Activated CD8-positive, alpha-beta memory T cell treated with anti-CD3 and anti-CD28 coated beads, Interleukin-2, amount 50 U/mL, for 1 hour (primary cell): ENCODE data around the gene ZCWPW1.
"Not testable (repeated sequence)": the region's sequence is repeated elsewhere in the genome, so short reads cannot be mapped to it uniquely, and the experiment has no call there.

Experiments used
- DNase-seq: peaks from one replicate; pipeline ENCODE4 v3.0.0-alpha.2; 2020; ENCODE audit errors: extremely low read depth

The ZCWPW1 gene

DNA sequence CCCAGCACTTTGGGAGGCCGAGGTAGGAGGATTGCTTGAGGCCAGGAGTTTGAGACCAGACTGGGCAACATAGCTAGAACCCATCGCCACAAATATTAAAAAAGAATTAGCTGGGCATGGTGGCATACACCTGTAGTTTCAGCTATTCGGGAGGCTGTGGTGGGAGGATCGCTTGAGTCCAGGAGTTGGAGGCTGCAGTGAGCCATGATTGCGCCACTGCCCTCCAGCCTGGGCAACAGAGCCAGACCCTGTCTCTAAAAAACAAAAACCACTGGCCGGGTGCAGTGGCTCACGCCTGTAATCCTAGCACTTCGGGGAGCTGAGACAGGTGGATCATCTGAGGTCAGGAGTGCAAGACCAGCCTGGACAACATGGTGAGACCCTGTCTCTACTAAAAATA, 25.4 kb upstream of the ZCWPW1 start:
- DNase-seq = not testable (repeated sequence)

DNA sequence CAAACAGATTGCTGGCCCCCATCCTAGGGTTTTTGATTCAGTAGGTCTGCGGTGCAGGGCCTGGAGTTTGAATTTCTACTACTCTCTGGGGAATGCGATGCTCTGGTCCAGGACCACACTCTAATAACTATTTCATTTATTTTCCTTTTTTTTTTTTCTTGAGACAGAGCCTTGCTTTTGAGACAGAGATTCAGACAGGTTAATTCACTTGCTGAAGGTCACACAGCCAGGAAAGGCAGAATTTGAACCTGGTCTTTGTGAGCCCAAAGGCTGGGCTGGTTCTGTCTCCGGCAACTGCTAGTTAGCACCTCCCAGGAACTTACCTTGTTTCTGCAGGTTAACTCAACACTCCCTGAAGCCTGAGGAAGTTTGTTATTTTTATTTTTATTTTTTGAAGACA, 24.0 kb upstream of the ZCWPW1 start:
- no peak for DNase-seq

DNA sequence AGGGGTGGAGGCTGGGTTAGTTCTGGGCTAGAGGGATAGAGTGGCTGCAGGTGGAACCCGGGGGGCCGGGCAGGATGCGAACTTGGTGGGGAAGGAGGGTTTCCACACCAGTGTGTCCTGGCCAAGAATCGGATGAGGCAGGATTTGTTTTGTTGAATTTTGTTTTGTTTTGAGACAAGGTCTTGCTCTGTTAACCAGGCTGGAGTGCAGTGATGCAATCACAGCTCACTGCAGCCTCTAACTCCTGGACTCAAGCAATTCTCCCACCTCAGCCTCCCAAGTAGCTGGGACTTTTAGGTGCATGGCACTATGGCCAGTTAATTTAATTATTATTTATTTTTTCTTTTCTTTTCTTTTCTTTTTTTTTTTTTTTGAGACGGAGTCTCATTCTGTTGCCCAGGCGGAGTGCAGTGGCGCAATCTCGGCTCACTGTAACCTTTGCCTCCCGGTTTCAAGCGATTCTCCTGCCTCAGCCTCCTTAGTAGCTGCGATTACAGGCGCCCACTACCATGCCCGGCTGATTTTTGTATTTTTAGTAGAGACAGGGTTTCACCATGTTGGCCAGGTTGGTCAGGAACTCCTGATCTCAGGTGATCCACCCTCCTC, 20.8 kb upstream of the ZCWPW1 start:
- no peak for DNase-seq

DNA sequence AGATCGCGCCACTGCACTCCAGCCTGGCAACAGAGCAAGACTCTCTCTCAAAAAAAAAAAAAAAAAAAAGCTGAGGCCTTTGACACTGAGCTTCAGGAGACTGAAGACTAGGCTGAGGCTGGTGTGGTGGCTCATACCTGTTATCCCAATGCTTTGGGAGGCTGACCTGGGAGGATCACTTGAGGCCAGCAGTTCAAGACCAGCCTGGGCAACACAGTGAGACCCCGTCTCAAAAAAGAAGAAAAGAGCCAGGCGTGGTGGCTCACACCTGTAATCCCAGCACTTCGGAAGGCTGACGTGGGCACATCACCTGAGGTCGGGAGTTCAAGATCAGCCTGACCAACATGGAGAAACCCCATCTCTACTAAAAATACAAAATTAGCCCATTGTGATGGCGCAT, 18.9 kb upstream of the ZCWPW1 start:
- DNase-seq = not testable (repeated sequence)

DNA sequence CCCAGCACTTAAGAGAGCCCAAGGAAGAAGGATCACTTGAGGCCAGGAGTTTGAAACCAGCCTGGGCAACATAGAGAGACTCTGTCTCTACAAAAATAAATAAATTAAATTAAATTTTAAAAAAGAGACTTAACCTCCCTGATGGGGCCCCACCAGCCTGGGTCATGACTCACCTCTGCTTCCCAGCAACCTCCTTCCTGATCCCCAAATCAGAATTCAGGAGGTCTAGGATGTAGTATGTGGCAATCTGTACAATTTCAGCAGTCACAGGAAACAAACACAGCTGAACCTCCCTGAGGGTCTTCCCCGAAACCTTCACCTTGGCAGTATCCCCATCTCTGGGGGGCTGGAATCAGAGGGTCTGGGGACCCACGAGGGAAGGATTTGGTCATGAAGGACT, 17.5 kb upstream of the ZCWPW1 start:
- DNase-seq = no peak

DNA sequence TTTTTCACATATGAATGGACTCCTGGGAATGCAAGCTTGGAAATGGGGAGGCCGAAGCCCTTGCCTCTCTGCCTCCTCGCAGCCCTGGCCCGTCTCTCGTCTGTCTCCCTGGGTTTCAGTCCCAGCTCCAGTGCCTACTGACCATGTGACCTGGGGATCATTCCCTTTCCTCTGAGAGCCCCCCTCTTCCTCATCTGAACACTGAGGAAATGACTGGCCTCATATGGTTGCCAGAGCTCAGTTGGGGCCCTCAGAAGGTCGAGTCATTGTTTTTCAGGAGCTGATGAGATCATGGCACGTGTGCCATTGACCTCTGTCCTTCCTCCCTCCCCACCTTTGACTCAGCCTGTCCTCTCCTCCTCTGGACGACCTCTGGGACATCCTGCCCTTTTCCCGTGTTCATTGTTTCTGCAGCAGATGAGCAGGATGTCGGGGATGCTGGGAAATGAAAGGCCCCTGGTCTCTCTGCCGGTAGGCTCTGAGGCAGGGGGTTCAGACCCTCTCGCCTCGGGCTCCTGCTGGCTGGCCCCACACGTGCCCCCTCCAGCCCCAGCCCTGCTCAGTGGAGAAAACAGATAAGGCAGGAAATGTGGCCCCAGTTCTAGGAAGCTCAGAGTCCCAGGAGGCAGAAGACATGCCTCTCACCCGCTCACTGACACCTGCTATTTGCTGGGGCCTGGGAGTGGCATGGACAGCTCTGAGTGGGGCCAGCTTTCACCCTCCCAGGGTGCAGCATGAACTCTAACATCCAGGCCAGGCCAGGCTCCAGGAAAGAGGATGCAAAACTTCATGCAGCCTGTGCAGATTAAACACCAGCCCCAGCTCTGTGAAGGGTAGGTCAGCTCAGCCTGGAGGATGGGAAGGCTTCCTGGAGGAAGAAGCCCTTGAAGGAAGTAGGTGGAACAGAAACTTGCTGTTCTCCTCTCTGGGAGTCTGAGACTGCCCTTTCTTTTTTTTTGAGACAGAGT, 16.1 kb upstream of the ZCWPW1 start:
- DNase-seq = no peak

DNA sequence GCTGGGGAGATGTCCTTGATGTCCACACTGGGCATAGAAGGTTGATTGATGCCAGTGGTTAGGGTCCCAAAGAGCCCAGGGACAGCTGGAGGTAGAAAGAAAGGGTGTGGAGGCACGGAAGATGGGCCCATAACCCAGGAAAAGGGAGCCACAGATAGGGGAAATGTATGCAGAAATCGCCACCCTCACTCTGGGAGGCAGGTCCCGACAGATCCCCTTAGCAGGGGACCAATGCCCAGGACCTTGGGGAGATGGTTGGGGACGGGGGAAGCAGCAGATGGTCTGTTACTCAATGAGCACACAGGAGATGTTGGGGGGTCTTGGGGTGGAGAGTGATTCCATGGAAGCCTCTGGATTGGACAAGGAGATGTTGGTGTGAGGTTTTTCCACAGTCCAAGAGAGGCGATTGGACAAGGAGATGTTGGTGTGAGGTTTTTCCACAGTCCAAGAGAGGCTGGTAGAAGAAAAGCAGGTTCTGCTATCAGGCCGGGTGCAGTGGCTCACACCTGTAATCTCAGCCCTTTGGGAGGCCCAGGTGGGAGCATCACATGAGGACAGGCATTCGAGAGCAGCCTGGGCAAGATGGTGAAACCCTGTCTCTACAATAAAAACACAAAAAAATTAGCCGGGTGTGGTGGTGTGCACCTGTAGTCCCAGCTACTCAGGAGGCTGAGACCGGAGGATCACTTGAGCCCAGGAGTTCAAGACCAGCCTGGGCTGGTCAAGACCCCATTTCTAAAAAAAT, 14.8 kb upstream of the ZCWPW1 start:
- no peak for DNase-seq

DNA sequence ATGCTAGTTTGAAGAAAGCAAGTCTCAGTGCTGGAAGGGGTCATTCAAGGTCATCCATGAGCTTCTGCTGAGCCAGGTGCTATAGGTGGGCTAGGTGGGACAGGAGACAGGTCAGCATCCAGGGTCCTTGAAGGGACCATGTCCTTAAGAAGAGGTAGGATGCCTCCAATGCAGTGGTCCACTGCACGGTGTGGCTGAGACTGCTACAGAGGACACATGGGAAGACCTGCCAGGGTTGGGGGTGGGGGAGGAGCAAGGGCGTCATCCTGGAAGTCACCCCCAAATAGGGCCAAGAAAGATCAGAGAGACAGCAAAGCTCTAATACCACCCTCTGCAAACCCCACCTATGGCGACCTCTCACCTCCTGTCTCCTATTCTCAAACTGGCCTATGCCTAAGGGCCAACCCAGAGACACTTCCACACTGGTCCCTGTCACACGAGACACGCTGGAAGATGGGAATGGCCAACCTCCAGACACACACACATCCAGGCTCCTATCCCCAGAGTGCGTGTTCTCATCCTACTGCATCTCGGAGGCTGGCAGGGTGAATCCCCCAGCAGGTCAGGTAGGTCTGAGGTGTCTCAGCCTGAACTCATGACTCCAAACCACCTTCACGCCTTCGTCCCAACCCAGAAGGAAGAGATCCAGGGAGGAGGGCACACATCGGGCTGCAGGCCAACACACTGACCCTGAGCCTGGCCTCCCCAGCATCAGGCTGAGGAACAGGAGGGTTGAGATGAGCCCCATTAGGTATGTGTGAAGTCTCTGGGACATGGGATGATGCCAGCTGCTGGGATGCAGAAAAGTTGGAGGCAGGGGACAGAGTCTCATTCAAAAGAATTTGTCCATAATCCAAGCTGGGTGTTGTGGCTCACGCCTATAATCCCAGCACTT, 13.4 kb upstream of the ZCWPW1 start:
- DNase-seq = no peak

DNA sequence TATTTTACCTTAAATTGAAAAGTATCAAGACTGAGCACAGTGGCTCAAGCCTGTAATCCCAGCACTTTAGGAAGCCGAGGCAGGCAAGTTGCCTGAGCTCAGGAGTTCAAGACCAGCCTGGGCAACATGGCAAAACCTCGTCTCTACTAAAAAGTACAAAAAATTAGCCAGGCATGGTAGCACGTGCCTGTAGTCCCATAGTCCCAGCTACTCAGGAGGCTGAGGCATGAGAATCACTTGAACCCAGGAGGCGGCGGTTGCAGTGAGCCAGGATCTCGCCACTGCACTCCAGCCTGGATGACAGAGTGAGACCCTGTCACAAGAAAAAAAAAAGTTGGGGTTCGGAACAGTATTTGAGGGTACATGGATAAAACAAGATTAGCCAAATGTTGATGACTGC, 10.7 kb upstream of the ZCWPW1 start:
- DNase-seq = not testable (repeated sequence)

DNA sequence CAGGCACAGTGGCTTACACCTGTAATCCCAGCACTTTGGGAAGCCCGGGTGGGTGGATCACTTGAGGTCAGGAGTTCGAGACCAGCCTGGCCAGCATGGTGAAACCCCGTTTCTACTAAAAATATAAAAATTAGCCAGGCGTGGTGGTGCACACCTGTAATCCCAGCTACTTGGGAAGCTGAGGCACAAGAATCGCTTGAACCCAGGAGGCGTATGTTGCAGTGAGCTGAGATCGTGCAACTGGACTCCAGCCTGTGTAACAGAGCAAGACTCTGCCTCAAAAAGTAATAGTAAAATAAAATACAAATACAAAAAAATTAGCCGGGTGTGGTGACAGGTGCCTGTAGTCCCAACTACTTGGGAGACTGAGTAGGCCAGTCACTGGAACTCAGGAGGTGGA, 10.2 kb upstream of the ZCWPW1 start:
- DNase-seq = not testable (repeated sequence)

DNA sequence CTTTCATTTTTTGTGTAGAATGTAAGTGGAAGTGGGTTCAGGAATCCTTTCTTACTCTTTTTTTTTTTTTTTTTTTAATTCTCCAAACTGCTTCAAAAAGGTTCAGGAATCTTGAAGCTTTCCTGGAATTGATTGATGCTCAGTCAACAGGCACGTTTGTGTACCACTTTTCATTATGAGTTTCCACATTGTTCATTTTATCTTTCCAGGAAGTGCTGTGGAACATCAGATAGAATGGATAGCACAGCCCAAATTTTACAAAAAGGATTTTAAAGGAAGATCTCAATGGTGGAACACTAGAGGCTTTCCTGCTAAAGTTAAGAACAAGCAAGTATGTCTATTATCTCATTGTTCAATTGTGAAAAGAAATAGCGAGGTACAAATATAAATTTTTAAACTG, 9.7 kb upstream of the ZCWPW1 start:
- no peak for DNase-seq

DNA sequence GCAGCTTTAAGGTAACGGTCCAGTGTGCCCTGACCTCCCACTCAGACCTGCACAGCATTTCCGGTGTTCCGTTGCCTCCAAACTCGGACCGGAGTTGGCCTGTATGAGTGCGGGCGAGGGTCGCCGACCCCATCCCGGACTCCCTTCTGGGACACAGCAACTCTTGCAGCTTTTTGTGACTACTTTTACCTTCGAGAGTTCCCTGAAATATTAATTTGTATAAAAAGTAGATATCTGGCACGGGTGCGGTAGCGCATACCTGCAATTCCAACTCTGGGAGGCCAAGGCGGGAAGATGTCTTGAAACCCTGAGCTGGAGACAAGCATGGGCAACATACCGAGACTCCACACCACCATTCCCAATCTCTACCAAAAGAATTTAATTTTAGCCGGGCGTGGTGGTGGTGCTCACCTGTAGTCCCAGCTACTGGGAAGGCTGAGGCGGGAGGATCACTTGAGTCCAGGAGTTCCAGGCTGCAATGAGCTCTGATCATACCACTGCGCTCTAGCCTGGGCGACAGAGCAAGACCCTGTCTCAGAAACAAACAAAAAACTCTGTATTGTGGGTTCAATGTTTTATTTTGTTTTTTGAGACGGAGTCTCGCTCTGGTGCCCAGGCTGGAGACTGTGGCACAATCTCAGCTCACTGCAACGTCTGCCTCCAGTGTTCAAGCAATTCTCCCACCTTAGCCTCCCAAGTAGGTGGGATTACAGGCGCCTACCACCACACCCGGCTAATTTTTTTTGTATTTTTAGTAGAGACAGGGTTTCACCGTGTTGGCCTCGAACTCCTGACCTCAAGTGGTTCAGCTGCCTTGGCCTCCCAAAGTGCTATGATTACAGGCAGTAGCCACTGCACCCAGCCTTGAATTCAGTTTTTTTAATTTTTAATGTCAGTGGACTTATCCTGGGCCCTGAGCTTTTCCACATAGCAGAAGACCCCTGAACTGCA, 8.9 kb upstream of the ZCWPW1 start:
- no peak for DNase-seq

DNA sequence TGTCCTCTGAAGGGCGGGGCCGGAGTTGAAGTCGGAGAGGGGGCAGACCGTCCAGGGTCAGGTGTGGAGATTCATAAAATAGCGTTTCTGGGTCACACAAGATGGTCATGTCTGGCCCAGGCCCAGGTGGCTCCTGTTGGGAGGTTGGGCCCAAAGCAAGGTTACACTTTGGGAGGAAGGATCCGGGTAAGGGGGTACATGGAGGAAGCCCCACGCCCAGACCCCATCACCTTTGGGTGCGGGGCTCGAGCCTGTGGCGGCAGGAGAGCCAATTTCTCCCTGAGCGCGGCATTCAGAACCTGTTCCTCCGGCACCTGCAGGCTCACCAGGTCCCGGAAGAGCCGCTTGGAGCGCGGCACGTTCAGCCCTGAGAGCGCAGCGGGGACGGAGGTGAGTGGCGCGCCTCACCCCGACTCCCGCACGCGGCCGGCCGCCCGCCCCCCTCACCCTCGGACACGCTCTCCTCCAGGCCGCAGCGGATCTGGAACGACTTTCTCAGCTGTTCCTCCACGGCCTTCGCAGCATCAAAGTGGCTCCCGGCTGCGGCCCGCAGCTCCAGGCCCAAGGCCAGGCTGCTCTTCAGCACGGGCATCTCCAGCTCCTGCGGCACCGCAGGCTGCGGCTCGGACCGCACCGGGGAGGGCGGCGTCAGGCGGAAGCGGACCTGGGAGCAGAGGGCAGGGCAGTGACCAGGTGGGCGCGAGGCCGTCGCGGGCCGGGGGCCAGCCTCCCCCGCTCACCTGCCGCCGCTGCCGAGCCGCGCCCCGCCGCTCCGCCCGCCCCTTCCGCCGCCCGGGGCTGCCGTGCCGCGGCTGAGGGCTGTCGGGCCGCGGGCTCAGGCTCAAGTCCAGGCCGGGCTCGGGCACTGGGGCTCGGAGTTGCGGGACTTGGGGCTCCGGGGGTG, 7.2 kb upstream of the ZCWPW1 start:
- DNase-seq = no peak

DNA sequence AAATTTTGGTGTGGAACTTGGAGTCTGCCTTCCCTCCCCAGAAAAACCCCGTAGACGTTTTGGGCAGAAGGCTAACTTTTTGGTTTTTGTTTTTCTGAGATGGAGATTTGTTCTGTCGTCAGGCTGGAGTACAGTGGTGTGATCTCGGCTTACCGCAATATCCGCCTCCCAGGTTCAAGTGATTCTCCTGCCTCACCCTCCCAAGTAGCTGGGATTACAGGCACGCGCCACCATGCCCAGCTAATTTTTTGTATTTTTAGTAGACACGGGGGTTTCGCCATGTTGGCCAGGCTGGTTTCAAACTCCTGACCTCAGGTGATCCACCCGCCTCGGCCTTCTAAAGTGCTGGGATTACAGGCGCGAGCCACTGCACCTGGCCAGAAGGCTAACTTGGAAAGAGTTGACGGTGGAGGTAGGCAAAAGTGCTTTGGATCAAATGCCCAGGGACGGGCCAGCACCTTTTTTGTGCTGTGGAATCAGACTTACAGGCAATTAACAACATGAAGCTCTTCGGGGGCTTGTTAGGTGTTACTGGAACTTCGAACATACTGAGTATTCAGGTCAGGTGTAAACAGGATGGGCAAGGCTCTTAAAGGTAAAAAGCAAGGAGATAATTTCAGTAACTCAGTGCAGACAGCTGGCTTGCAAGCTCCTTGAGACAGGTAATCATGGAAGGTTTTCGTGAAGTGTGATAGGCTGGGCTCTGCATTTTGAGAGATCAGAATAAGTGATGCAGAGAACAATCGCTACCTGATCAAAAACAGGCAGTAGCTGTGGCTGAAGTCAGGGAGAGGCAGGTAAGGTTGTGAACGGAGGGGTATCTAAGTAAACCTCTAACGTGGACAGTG, 6.0 kb upstream of the ZCWPW1 start:
- no peak for DNase-seq

DNA sequence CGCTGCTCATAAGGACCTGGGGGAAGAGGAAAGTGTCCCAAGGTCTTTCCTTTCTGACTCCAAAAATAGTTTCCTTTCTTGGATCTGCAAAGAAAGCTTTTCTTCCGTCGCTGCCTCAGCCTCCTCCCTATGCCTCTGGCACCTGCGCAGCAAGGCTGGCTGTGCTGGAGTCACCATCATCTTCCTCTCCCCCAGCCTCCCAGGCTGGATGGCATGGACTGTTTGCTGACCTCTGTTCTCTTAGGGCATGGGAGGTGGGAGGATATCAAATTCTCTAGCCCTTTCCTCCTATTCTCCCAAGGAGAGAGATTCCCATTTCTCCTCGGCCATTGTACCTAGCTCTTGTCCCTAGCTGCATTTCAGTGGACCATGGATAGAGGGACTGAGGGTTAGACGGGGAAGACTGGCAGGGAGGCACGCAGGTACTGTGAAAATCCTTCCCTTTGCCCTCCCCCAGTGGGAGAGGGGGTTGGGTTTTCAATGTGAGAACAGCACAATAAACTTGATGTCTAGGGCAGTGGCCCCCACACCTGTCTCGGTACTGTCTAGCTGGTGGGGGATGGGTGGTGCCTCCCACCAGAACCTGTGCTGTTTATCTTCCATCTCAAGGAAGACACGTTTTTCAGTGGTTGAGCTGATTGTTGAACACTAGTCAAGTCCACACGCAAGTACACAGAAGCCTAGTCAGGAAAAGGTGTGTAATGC, 5.2 kb upstream of the ZCWPW1 start:
- no peak for DNase-seq

DNA sequence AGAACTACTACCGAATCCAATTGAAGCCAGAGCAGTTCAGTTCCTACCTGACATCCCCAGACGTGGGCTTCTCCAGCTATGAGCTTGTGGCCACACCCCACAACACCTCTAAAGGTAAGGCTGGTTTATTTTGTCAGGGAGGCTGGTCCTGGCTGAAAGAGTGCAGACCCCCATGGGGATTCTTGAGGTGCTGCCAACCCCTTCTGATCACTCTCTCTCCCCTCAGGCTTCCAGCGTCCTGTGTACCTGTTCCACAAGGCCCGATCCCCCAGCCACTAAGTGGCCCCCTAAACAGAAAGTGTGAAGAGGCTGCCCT, 4.7 kb upstream of the ZCWPW1 start:
- no peak for DNase-seq

DNA sequence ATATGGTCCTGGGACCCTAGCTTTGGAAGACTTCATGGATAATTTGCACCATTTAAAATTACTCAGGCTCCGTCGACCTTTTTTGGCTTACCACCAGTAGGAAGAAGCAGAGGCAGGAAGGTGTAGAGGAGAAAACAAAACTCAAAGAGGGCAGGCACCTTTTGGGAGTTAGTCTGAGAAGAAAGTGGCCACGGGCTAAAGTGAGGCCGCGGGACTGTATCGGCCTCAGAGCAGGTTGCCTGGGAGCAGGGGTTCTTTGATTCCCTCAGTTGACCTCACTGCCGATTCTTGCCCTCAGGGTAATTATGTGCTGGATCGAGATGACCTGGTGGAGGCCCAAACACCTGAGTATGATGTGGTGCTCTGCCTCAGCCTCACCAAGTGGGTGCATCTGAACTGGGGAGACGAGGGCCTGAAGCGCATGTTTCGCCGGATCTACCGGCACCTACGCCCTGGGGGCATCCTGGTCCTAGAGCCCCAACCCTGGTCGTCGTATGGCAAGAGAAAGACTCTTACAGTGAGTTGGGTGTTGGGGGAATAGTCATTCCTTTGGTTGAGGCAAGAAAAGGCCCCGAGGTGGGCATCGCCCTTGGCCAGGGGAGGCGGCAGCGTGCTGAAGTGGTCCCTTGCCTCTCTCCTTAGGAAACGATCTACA, 4.2 kb upstream of the ZCWPW1 start:
- DNase-seq = no peak
